Subcutaneous abdominal adipose tissue (tissue), 5 donors: Measurements from ENCODE around the gene LRP5.
"Not testable (repeated sequence)": the region's sequence is repeated elsewhere in the genome, so short reads cannot be mapped to it uniquely, and the experiment has no call there.

Experiments used
- H3K27ac ChIP-seq: one replicate; pipeline ENCODE4 v1.7.0; 2013; ENCODE audit warnings: low read depth, mild to moderate bottlenecking, inconsistent platforms, low read length, moderate library complexity
- H3K27me3 ChIP-seq, 5 donors: one replicate each; pipeline ENCODE4 v1.7.0; 2013; ENCODE audit warnings: low read length in 5 of 5, inconsistent platforms in 1 of 5; ENCODE audit not compliant: control insufficient read depth in 5 of 5, insufficient read depth in 4 of 5
- H3K36me3 ChIP-seq, 5 donors: one replicate each; pipeline ENCODE4 v1.7.0; 2013; ENCODE audit warnings: low read length in 5 of 5; ENCODE audit not compliant: control insufficient read depth in 5 of 5, insufficient read depth in 5 of 5
- H3K4me1 ChIP-seq, 5 donors: one replicate each; pipeline ENCODE4 v1.7.0; 2013; ENCODE audit warnings: low read length in 5 of 5, mild to moderate bottlenecking in 3 of 5, moderate library complexity in 1 of 5; ENCODE audit not compliant: control insufficient read depth in 5 of 5, insufficient read depth in 5 of 5
- H3K4me3 ChIP-seq, 5 donors: one replicate each; pipeline ENCODE4 v1.7.0; 2013; ENCODE audit warnings: low read length in 5 of 5, low read depth in 1 of 5
- H3K9ac ChIP-seq, 5 donors: one replicate each; pipeline ENCODE4 v1.7.0; 2013; ENCODE audit warnings: low read length in 5 of 5, mild to moderate bottlenecking in 4 of 5, moderate library complexity in 3 of 5
- H3K9me3 ChIP-seq, 5 donors: one replicate each; pipeline ENCODE4 v1.7.0; 2013; ENCODE audit warnings: low read length in 5 of 5; ENCODE audit not compliant: control insufficient read depth in 5 of 5
- donor health status: healthy.
- donor health status: healthy.
- donor health status: healthy.
- donor health status: healthy.
- donor health status: healthy.

Gene LRP5

DNA sequence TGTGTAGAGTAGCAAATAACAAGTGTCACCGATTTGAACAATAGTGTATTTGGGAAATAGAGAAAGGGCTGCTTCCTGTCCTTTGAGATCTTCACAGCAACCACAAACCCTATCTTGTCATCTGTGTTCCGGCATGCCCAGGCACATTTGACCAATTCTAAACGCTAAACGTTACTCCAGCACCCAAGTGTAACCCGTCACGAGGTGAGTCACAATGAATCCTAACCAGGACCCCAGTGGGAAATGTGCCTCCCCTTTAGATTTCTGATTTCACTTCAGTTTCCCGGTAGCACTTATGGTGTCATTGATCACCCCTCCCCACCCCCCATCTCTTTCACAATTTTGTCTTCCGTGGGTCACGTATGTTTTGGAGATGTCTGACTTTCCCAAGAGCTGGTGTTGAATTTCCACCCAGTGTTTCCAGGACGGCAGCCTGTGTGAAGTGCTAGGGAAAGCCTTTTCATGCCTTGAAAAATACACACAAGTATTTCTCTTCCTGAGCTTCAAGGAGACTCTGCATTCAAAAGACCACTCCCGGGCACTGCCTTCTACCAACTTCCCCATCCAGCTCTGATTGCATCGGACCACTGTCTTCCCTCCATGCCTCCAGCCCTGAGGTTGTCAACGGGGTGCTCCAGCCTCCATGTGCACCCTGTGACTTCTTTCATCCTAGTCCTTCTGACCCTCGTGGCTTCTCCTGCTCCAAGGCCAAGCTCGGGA is 30.1 kb upstream of the LRP5 start:
- Histone ChIP-seq H3K27ac (no peak overlapping the region), H3K9ac (no peak overlapping the region), H3K4me3 (no peak overlapping the region), H3K36me3 (no peaks in the 10 kb centered on the region), H3K9me3 (no peaks in the 10 kb centered on the region), H3K4me1 (peaks cover 3 to 6% (median 5%) of the 10 kb centered on the region in 5 donors), H3K27me3 (no peaks in the 10 kb centered on the region)

DNA sequence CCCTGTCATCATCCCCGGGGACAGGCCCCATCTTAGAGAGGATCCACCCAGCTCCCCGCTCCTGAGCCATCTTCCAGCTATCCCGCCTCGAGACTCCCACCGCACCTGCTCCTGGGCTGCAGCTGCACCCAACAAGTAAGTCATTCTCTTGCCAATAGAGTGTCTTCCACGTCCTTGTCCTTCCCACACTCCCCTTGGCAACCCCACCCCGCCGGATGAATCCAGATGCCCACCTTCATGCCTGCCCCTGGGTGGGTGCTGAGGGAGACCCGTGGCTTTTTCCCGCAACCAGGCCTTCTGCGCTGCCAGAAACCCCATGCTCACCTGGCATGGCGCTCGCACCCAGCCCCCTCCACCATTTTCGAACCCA is 29.5 kb upstream of the LRP5 start:
- H3K4me3 ChIP-seq, result no peak overlapping the region
- no peak overlapping the region for H3K9ac ChIP-seq
- no peak overlapping the region for H3K27ac ChIP-seq
- peaks cover 3 to 7% (median 5%) of the 10 kb centered on the region in 5 donors for H3K4me1 ChIP-seq
- no peaks in the 10 kb centered on the region for H3K36me3 ChIP-seq
- H3K9me3 ChIP-seq, result no peaks in the 10 kb centered on the region
- H3K27me3 ChIP-seq, result no peaks in the 10 kb centered on the region

DNA sequence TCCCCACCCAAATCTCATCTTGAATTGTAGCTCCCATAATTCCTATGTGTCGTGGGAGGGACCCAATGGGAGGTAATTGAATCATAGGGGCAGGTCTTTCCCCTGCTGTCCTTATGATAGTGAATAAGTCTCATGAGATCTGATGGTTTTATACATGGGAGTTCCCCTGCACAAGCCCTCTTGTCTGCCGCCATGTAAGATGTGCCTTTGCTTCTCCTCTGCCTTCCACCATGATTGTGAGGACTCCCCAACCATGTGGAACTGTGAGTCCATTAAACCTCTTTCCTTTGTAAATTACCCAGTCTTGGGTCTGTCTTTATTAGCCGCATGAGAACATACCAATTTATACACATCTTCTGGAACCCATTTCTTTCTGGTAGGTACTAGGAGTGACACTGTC is 27.8 kb upstream of the LRP5 start:
- not testable (repeated sequence) for H3K27me3 ChIP-seq, H3K9me3 ChIP-seq, H3K36me3 ChIP-seq, H3K4me3 ChIP-seq, H3K4me1 ChIP-seq, H3K27ac ChIP-seq, H3K9ac ChIP-seq

DNA sequence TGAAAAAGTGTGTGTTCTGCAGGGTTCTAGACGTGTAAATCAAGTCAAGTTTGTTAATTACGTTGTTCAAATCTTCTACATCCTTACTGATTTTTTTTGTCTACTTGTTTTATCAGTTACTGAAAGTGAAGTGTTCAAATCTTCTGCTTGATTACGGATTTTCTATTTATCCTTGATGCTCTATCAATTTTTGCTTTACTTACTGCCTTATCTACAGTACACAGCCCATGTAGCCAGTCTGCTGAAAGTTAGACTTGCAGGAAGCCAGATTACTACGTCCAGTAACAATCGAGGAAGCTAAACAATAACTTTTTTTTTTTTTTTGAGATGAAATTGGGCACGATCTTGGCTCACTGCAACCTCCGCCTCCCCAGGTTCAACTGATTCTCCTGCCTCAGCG is 25.0 kb upstream of the LRP5 start:
- H3K4me3 ChIP-seq, result no peak overlapping the region
- H3K4me1 ChIP-seq, result peaks cover 3 to 7% (median 4%) of the 10 kb centered on the region in 5 donors
- H3K9ac ChIP-seq, result no peak overlapping the region
- H3K27ac ChIP-seq, result no peak overlapping the region
- H3K27me3 ChIP-seq, result no peaks in the 10 kb centered on the region
- H3K36me3 ChIP-seq, result no peaks in the 10 kb centered on the region
- H3K9me3 ChIP-seq, result peaks cover 0 to 6% (median 0%) of the 10 kb centered on the region in 5 donors

GRCh38 chr11:68289456-68289855 is 22.9 kb upstream of the LRP5 start:
- H3K27me3 ChIP-seq, result no peaks in the 10 kb centered on the region
- H3K4me1 ChIP-seq, result peaks cover 0 to 3% (median 0%) of the 10 kb centered on the region in 5 donors
- H3K27ac ChIP-seq, result no peak overlapping the region
- H3K9me3 ChIP-seq, result peaks cover 0 to 6% (median 0%) of the 10 kb centered on the region in 5 donors
- no peaks in the 10 kb centered on the region for H3K36me3 ChIP-seq
- H3K4me3 ChIP-seq, result no peak overlapping the region
- H3K9ac ChIP-seq, result no peak overlapping the region

DNA sequence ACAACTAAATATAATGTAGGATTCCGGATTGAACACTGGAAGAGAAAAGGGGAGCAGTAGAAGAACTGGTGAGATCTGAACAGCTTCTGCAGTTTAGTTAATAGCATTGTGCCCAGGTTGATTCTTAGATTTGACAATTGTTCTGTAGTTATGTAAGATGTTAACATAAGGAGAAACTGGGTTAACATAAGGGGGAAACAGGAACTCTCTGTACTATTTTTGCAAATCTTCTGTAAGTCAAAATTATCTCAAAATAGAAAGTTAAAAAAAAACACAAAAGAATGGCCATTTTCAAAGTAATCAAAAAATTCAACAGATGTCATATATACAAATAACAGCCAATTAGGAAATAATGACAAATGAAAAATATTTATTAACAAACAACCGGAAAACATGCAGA is 18.7 kb upstream of the LRP5 start:
- H3K9ac ChIP-seq, result no peak overlapping the region
- peaks cover 1 to 16% (median 14%) of the 10 kb centered on the region in 5 donors for H3K4me1 ChIP-seq
- no peak overlapping the region for H3K4me3 ChIP-seq
- H3K27ac ChIP-seq, result no peak overlapping the region
- H3K9me3 ChIP-seq, result peaks cover 0 to 6% (median 0%) of the 10 kb centered on the region in 5 donors
- no peaks in the 10 kb centered on the region for H3K36me3 ChIP-seq
- H3K27me3 ChIP-seq, result no peaks in the 10 kb centered on the region

- Histone ChIP-seq H3K9me3 (no peaks in the 10 kb centered on the region), H3K27ac (no peak overlapping the region), H3K27me3 (no peaks in the 10 kb centered on the region), H3K9ac (no peak overlapping the region), H3K36me3 (no peaks in the 10 kb centered on the region), H3K4me1 (peaks cover 1 to 22% (median 20%) of the 10 kb centered on the region in 5 donors), H3K4me3 (no peak overlapping the region)
Observed at GRCh38 chr11:68295271-68295670, 17.1 kb upstream of the LRP5 start.

GRCh38 chr11:68295940-68296339 is 16.5 kb upstream of the LRP5 start:
- H3K9ac ChIP-seq, result no peak overlapping the region
- H3K36me3 ChIP-seq, result no peaks in the 10 kb centered on the region
- peaks cover 1 to 22% (median 20%) of the 10 kb centered on the region in 5 donors for H3K4me1 ChIP-seq
- H3K9me3 ChIP-seq, result no peaks in the 10 kb centered on the region
- H3K27me3 ChIP-seq, result no peaks in the 10 kb centered on the region
- H3K4me3 ChIP-seq, result no peak overlapping the region
- no peak overlapping the region for H3K27ac ChIP-seq

- H3K9me3 ChIP-seq, result no peaks in the 10 kb centered on the region
- H3K9ac ChIP-seq, result no peak overlapping the region
- H3K27me3 ChIP-seq, result no peaks in the 10 kb centered on the region
- no peak overlapping the region for H3K27ac ChIP-seq
- H3K4me3 ChIP-seq, result no peak overlapping the region
- peaks cover 1 to 22% (median 20%) of the 10 kb centered on the region in 5 donors for H3K4me1 ChIP-seq
- H3K36me3 ChIP-seq, result no peaks in the 10 kb centered on the region
Observed at GRCh38 chr11:68296344-68297051, 15.9 kb upstream of the LRP5 start.

GRCh38 chr11:68297052-68297378 is 15.4 kb upstream of the LRP5 start:
- Histone ChIP-seq H3K27me3 (no peaks in the 10 kb centered on the region), H3K4me3 (peak overlapping the region in 1 of 5 donors; percentile 36), H3K9me3 (no peaks in the 10 kb centered on the region), H3K36me3 (no peaks in the 10 kb centered on the region), H3K9ac (no peak overlapping the region), H3K27ac (no peak overlapping the region), H3K4me1 (peaks cover 1 to 22% (median 20%) of the 10 kb centered on the region in 5 donors)
